ENCODE data around the gene ABHD17A.
"Not testable (repeated sequence)": the region's sequence is repeated elsewhere in the genome, so short reads cannot be mapped to it uniquely, and the experiment has no call there.

The ABHD17A gene

DNA sequence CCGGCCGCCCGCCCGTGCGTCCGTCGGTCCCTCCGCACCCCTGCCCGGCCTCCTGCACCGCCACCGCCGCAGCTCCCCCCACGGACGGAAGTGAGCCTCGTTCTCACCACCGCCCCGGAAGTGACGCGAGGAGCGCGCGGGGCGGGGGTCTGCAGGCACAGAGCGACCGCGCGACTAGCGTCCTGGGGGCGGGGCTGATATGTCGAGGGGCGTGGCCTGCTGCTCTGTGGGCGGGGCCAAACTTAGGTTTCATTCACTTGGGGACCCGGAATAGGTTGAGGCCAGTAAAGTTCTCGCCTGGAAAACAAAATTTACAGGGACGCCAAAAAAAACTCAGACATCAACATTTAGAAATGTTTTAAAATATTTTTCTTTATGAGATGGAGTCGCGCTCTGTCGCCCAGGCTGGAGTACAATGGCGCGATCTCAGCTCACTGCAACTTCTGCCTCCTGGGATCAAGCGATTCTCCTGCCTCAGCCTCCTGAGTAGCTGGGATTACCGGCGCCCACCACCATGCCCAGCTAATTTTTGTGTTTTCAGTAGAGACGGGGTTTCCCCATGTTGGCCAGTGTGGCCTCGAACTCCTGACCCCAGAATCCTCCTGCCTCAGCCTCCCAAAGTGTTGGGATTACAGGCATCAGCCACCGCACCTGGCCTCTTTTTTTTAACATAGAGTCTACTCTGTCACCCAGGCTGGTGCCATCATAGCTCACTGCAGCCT, at the start of gene ABHD17A:
Gene ABHD17A (minus strand): TSS at position 99 of the 722 bp plus-strand sequence. CDS start 3,930 bp downstream, outside the sequence.
- not testable (repeated sequence) for H3K36me3 ChIP-seq (ENCODE audit: control insufficient read depth, low read depth, low read length); H3K27ac ChIP-seq (ENCODE audit: low read length); H3K4me1 ChIP-seq (ENCODE audit: control insufficient read depth, low read depth, low read length); H3K27me3 ChIP-seq (ENCODE audit: control insufficient read depth, insufficient read depth, low read length); H3K9me3 ChIP-seq (ENCODE audit: control insufficient read depth, low read depth, low read length)
- Histone ChIP-seq H3K9ac (ENCODE audit: low read length) (peak within 1 kb of the TSS; percentile 26), H3K4me3 (ENCODE audit: low read length) (peak within 1 kb of the TSS; percentile 76)

DNA sequence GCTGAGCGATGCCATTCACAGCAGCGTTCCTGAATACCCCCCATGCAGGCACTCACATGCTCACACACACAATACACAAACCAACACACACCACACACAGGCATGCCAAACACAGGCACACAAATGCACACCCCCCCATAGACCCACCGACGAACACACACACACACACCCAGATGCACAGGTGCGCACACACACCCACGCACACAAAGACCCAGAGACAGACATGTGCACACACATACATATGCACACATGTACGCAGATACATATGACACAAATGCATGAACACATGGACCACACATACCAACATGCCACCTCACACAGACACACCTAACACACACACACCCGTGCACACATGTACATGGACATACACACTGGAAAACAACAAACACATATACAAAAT, 48.6 kb upstream of the ABHD17A start:
- peaks cover 5% of the 10 kb centered on the region for H3K4me1 ChIP-seq (ENCODE audit: control insufficient read depth, low read depth, low read length)
- H3K27ac ChIP-seq (ENCODE audit: low read length), result no peak overlapping the region
- no peaks in the 10 kb centered on the region for H3K9me3 ChIP-seq (ENCODE audit: control insufficient read depth, low read depth, low read length)
- H3K9ac ChIP-seq (ENCODE audit: low read length), result no peak overlapping the region
- peaks cover 2% of the 10 kb centered on the region for H3K27me3 ChIP-seq (ENCODE audit: control insufficient read depth, insufficient read depth, low read length)
- no peaks in the 10 kb centered on the region for H3K36me3 ChIP-seq (ENCODE audit: control insufficient read depth, low read depth, low read length)
- no peak overlapping the region for H3K4me3 ChIP-seq (ENCODE audit: low read length)

DNA sequence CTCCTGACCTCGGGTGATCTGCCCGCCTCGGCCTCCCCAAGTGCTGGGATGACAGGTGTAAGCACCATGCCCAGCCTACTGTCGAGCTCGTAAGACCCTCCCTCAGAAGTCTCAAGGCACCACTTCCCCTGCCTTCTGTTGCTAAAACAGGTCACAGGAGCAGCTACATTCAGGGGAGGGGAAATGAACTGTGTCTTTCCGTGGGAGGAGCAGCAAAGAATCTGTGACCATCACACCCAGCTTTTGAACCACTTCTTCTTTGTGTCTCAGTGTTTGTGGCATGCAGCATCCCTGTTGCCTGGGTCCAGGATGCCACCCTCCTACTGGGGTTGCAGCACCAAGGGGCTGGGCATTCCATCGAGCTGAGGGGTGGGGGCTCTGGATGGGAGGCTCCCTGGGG, 47.9 kb upstream of the ABHD17A start:
- no peak overlapping the region for H3K27ac ChIP-seq (ENCODE audit: low read length)
- no peaks in the 10 kb centered on the region for H3K36me3 ChIP-seq (ENCODE audit: control insufficient read depth, low read depth, low read length)
- H3K4me1 ChIP-seq (ENCODE audit: control insufficient read depth, low read depth, low read length), result peaks cover 5% of the 10 kb centered on the region
- no peak overlapping the region for H3K4me3 ChIP-seq (ENCODE audit: low read length)
- H3K27me3 ChIP-seq (ENCODE audit: control insufficient read depth, insufficient read depth, low read length), result peaks cover 5% of the 10 kb centered on the region
- H3K9ac ChIP-seq (ENCODE audit: low read length), result no peak overlapping the region
- no peaks in the 10 kb centered on the region for H3K9me3 ChIP-seq (ENCODE audit: control insufficient read depth, low read depth, low read length)

DNA sequence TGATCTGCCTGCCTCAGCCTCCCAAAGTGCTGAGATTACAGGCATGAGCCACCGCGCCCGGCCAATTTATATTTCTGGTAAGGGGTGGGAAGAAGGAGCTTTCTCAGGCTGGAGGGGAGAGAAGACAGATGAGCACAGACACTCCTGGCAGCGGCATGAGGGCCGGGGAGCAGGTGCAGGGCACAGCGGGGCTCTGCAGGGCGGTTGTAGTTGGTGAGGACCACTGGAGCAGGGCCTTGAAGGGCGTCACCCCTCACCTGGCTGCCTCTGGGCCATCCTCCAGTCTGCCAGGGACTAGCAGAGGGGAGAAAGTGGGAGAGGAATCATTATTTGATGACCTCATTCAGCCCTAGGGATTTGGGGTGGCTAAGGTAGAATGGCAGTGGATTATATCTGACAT, 47.1 kb upstream of the ABHD17A start:
- Histone ChIP-seq H3K27me3 (ENCODE audit: control insufficient read depth, insufficient read depth, low read length) (peaks cover 5% of the 10 kb centered on the region), H3K4me1 (ENCODE audit: control insufficient read depth, low read depth, low read length) (peaks cover 5% of the 10 kb centered on the region), H3K4me3 (ENCODE audit: low read length) (no peak overlapping the region), H3K9me3 (ENCODE audit: control insufficient read depth, low read depth, low read length) (no peaks in the 10 kb centered on the region), H3K9ac (ENCODE audit: low read length) (no peak overlapping the region), H3K27ac (ENCODE audit: low read length) (no peak overlapping the region), H3K36me3 (ENCODE audit: control insufficient read depth, low read depth, low read length) (no peaks in the 10 kb centered on the region)

DNA sequence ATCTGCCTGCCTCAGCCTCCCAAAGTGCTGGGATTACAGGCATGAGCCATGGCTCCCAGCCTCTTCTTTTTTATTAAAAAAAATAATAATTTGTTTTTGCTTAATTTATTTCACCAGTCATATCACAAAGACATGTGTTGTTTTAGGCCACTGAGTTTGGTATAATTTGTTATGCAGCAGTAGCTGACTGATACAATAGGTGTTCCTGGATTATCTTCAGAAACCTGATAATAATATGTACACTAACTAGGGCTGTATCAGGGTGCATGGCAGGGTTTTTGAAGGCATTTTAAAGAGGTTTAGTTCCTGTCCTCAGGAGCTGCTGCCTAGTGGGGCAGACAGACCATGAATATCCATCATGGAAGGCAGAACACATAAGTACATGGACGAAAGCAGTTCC, 46.1 kb upstream of the ABHD17A start:
- Histone ChIP-seq H3K9me3 (ENCODE audit: control insufficient read depth, low read depth, low read length) (no peaks in the 10 kb centered on the region), H3K27me3 (ENCODE audit: control insufficient read depth, insufficient read depth, low read length) (peaks cover 5% of the 10 kb centered on the region), H3K4me1 (ENCODE audit: control insufficient read depth, low read depth, low read length) (peaks cover 5% of the 10 kb centered on the region), H3K36me3 (ENCODE audit: control insufficient read depth, low read depth, low read length) (no peaks in the 10 kb centered on the region), H3K9ac (ENCODE audit: low read length) (no peak overlapping the region), H3K4me3 (ENCODE audit: low read length) (no peak overlapping the region), H3K27ac (ENCODE audit: low read length) (no peak overlapping the region)

DNA sequence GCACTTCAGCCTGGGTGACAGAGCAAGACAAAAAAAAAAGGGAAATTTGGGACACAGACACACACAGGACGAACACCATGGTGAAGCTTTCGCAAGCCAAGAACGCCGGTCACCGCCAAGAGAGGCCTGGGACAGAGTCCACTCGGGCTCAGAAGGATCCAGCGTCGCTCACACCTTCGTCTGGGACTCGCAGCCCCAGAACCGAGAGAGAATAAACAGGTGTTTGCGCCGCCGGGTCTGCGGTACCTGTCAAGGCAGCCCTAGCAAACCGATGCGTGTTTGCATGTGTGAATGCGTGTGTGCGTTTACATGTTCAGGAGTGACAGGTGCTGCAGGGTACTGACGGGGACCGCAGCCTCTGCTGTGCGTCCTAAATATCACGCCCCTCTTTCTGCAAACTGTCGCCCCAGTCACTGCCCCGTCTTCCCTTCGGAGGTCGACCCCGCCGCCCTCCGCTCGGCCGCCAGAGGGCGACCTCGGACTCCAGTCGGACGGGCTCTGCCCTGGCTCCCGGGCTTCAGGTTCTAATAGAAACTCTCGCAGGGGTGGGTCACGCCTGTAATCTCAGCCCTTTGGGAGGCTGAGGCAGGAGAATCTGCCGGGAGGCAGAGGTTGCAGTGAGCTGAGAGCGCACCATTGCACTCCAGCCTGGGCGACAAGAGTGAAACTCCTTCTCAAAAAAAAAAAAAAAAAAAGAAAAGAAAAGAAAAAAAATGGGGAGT, 43.9 kb upstream of the ABHD17A start:
- no peak overlapping the region for H3K27ac ChIP-seq (ENCODE audit: low read length)
- peak overlapping the region; percentile 35 for H3K4me3 ChIP-seq (ENCODE audit: low read length)
- peaks cover 5% of the 10 kb centered on the region for H3K27me3 ChIP-seq (ENCODE audit: control insufficient read depth, insufficient read depth, low read length)
- H3K9ac ChIP-seq (ENCODE audit: low read length), result no peak overlapping the region
- H3K36me3 ChIP-seq (ENCODE audit: control insufficient read depth, low read depth, low read length), result no peaks in the 10 kb centered on the region
- no peaks in the 10 kb centered on the region for H3K9me3 ChIP-seq (ENCODE audit: control insufficient read depth, low read depth, low read length)
- peaks cover 5% of the 10 kb centered on the region for H3K4me1 ChIP-seq (ENCODE audit: control insufficient read depth, low read depth, low read length)

DNA sequence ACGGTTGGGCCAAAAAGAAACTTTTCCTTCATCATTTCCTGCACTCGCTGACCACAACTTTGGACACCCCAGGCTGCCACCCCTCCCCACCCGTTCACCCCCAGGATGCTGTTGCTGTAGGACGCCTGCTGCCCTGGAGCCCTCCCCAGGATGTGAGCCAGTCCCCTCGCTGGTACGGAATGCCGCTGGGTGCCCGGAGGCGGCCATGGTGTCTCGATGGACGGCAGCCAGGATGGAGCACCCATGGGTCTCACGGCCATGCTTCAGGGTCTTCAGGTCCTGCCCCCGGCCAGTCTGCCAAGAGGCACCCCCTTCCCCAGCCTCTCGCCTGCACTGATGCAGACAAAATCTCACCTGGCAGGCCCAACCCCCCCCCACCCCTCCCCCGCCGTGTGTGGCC, 40.2 kb upstream of the ABHD17A start:
- no peaks in the 10 kb centered on the region for H3K9me3 ChIP-seq (ENCODE audit: control insufficient read depth, low read depth, low read length)
- peaks cover 5% of the 10 kb centered on the region for H3K27me3 ChIP-seq (ENCODE audit: control insufficient read depth, insufficient read depth, low read length)
- no peak overlapping the region for H3K27ac ChIP-seq (ENCODE audit: low read length)
- H3K4me3 ChIP-seq (ENCODE audit: low read length), result no peak overlapping the region
- peaks cover 18% of the 10 kb centered on the region for H3K36me3 ChIP-seq (ENCODE audit: control insufficient read depth, low read depth, low read length)
- H3K9ac ChIP-seq (ENCODE audit: low read length), result no peak overlapping the region
- peaks cover 5% of the 10 kb centered on the region for H3K4me1 ChIP-seq (ENCODE audit: control insufficient read depth, low read depth, low read length)

DNA sequence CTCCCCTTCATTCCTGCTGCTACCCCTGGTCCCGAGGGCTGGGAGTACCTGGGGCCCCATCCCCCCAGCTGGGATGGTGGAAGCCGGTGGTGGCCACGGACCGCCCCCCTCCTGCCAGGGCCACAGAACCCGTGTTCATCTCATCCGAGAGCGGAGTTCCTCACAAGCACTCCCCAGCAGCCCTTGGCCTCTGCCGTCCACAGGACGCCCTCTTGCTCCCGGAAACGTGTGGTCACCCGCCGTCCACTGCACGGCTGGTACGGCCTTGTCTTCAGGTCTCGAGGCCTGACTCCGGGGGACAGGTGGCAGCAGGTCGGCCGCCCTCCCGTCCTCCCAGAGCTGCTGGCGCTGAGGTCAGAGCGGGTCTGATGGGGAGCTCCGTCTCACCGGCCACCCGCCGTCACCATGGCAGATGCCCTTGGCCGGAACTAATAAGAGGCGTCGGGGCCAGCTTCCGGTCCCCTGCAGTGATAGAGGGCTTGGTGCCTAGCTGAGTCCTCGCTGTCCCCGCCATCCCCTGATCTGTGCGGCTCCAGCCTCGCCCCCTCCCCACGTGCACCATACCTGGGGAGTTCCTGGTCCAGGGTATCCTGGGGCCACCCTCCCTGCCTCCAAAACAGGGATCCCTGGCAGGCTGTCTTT, 39.1 kb upstream of the ABHD17A start:
- peaks cover 27% of the 10 kb centered on the region for H3K36me3 ChIP-seq (ENCODE audit: control insufficient read depth, low read depth, low read length)
- no peak overlapping the region for H3K4me3 ChIP-seq (ENCODE audit: low read length)
- no peaks in the 10 kb centered on the region for H3K9me3 ChIP-seq (ENCODE audit: control insufficient read depth, low read depth, low read length)
- H3K27ac ChIP-seq (ENCODE audit: low read length), result no peak overlapping the region
- H3K9ac ChIP-seq (ENCODE audit: low read length), result no peak overlapping the region
- H3K27me3 ChIP-seq (ENCODE audit: control insufficient read depth, insufficient read depth, low read length), result peaks cover 5% of the 10 kb centered on the region
- H3K4me1 ChIP-seq (ENCODE audit: control insufficient read depth, low read depth, low read length), result no peaks in the 10 kb centered on the region

DNA sequence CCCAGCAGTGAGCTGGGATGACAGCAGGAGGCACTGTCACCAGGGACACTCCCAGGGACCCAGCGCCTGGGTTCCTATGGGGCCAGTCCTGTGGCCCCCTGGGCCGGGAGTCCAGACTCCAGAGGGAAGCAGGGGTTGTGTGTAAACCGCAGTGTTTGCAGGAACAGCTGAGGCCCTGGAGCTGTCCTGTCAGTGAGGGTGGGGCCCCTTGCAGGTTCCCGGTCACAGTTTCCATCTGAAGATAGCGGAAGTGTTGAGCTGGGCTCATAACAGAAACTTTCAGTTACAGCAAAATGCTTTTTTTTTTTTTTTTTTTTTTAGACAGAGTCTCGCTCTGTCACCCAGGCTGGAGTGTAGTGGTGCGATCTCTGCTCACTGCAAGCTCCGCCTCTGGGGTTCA, 38.0 kb upstream of the ABHD17A start:
- Histone ChIP-seq H3K27ac (ENCODE audit: low read length) (no peak overlapping the region), H3K9ac (ENCODE audit: low read length) (no peak overlapping the region), H3K4me1 (ENCODE audit: control insufficient read depth, low read depth, low read length) (no peaks in the 10 kb centered on the region), H3K36me3 (ENCODE audit: control insufficient read depth, low read depth, low read length) (peaks cover 30% of the 10 kb centered on the region), H3K9me3 (ENCODE audit: control insufficient read depth, low read depth, low read length) (no peaks in the 10 kb centered on the region), H3K27me3 (ENCODE audit: control insufficient read depth, insufficient read depth, low read length) (no peaks in the 10 kb centered on the region), H3K4me3 (ENCODE audit: low read length) (no peak overlapping the region)

DNA sequence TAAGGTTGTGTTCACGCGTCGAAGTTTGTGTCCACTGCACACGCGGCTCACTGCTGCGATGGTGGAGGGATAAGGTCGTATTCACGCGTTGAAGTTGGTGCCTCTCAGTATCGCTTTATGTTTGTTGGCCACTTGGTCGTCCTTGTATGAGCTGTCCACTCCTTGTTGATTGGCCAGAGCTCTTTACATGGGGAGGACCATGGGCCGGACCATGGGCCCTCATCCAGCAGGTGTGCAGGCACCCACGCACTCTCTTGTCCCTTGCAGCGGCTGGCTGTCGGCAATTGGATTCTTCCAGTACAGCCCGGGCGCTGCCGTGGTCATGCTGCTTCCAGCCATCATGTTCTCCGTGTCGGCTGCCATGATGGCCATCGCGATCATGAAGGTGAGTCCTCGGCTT, 37.5 kb upstream of the ABHD17A start:
- H3K9ac ChIP-seq (ENCODE audit: low read length), result no peak overlapping the region
- no peaks in the 10 kb centered on the region for H3K4me1 ChIP-seq (ENCODE audit: control insufficient read depth, low read depth, low read length)
- no peaks in the 10 kb centered on the region for H3K27me3 ChIP-seq (ENCODE audit: control insufficient read depth, insufficient read depth, low read length)
- no peaks in the 10 kb centered on the region for H3K9me3 ChIP-seq (ENCODE audit: control insufficient read depth, low read depth, low read length)
- H3K4me3 ChIP-seq (ENCODE audit: low read length), result no peak overlapping the region
- H3K36me3 ChIP-seq (ENCODE audit: control insufficient read depth, low read depth, low read length), result peaks cover 36% of the 10 kb centered on the region
- no peak overlapping the region for H3K27ac ChIP-seq (ENCODE audit: low read length)

DNA sequence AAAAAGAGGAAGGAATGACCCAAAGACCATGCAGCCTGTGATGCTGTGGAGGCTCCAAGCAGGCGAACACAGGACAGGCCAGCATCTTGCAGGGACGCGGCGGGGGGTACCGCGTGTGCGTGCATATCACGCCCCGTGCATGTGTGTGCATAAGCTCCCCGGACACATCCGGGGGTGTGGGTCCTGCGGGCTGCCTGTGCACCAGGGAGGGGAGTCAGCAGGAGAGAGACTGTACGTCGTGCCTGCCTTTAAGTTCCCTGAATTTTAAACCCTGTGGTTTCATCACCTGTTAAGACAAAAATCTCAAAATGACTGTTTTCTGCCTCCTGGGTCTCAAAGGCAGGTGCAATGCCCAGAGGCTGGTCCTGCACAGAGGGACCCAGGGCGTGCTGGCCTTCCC, 36.5 kb upstream of the ABHD17A start:
- peaks cover 40% of the 10 kb centered on the region for H3K36me3 ChIP-seq (ENCODE audit: control insufficient read depth, low read depth, low read length)

More for the DNA sequence above, 36.5 kb upstream of the ABHD17A start:
- Histone ChIP-seq H3K9me3 (ENCODE audit: control insufficient read depth, low read depth, low read length) (no peaks in the 10 kb centered on the region), H3K9ac (ENCODE audit: low read length) (no peak overlapping the region), H3K4me1 (ENCODE audit: control insufficient read depth, low read depth, low read length) (no peaks in the 10 kb centered on the region), H3K27me3 (ENCODE audit: control insufficient read depth, insufficient read depth, low read length) (no peaks in the 10 kb centered on the region), H3K27ac (ENCODE audit: low read length) (no peak overlapping the region), H3K4me3 (ENCODE audit: low read length) (no peak overlapping the region)
